Heart right ventricle (tissue), 16 donors: ENCODE data around the gene MME. TPM values are rescaled to one million over a fixed set of nuclear protein-coding genes. Genes with fewer than 3 reads are reported as not detected.

Experiments used
- ATAC-seq, 8 donors: fragments of 200-7000 bp; cut with Tn5 transposase; one replicate each; pipeline ENCODE4 v1.9.1; 2020; ENCODE audit warnings: mild to moderate bottlenecking in 8 of 8, moderate library complexity in 8 of 8, moderate number of reproducible peaks in 1 of 8
- DNase-seq, 2 donors: peaks; one replicate each; pipeline ENCODE4 v3.0.0-alpha.2; 2020
- H3K27ac ChIP-seq, 10 donors: fragments of 200-600 bp; sonication (generic) in 2 of 10; one replicate each; pipeline versions ENCODE4 v1.5.0 to v1.8.0; 2020 to 2022; ENCODE audit warnings: mild to moderate bottlenecking in 3 of 10
- H3K27me3 ChIP-seq, 7 donors: fragments of 200-600 bp; one replicate each; pipeline ENCODE4 v1.8.0; 2021 to 2022; ENCODE audit warnings: mild to moderate bottlenecking in 2 of 7
- H3K36me3 ChIP-seq, 9 donors: fragments of 200-600 bp; sonication (generic) in 1 of 9; one replicate each; pipeline versions ENCODE4 v1.5.0 to v1.8.0; 2020 to 2022; ENCODE audit warnings: mild to moderate bottlenecking in 2 of 9
- H3K4me1 ChIP-seq, 9 donors: fragments of 200-600 bp; sonication (generic) in 1 of 9; one replicate each; pipeline versions ENCODE4 v1.5.0 to v1.8.0; 2020 to 2022; ENCODE audit warnings: mild to moderate bottlenecking in 4 of 9
- H3K4me3 ChIP-seq, 10 donors: fragments of 200-600 bp; sonication (generic) in 2 of 10; one replicate each; pipeline versions ENCODE4 v1.5.0 to v1.8.0; 2020 to 2022; ENCODE audit warnings: mild to moderate bottlenecking in 7 of 10, moderate library complexity in 2 of 10
- H3K9me3 ChIP-seq, 11 donors: fragments of 200-600 bp in 10 of 11; sonication (generic) in 2 of 11; one replicate each; pipeline versions ENCODE4 v1.5.0 to v1.8.0; 2013 to 2022; ENCODE audit warnings: mild to moderate bottlenecking in 2 of 11, control low read depth in 1 of 11, moderate library complexity in 1 of 11
- CTCF ChIP-seq, 9 donors: fragments of 200-600 bp; sonication (generic) in 2 of 9; IDR thresholded peaks; one replicate each; pipeline versions ENCODE4 v1.5.0 to v1.8.0; 2021 to 2022; ENCODE audit warnings: antibody characterized with exemption in 9 of 9, mild to moderate bottlenecking in 5 of 9, moderate library complexity in 1 of 9
- WGBS, 2 donors: extraction: QIAGEN DNeasy Blood & Tissue Kit; methylation state at CpG; one replicate each; pipeline ENCODE4 v1.1.7; 2013; ENCODE audit warnings: inconsistent platforms in 1 of 2; 5-methylcytosine and 5-hydroxymethylcytosine counted together
- intact Hi-C, 10 donors: fragments of 100-400 bp; cut with DNase I; formaldehyde crosslinking; loops; one replicate each; pipeline versions ENCODE4 v1.11.1 to v1.14.2; 2022
- polyA plus RNA-seq, 2 donors: library from polyadenylated mRNA; stranded (reverse); fragments of 200-250 nt; gene quantifications; one replicate each; pipeline ENCODE4 v1.2.3, GENCODE V29; 2013
- total RNA-seq, 10 donors: library from RNA; stranded (reverse); fragmentation: NEBNext Ultra II Directional in 3 of 10; extraction: Animal tissue kit (Norgen Biotek cat#: 25700) in 3 of 10; gene quantifications; one replicate each; pipeline versions ENCODE4 v1.2.1 to v1.2.4, GENCODE V29; 2021 to 2023
- donor health status: Arrhythmogenic right ventricular cardiomyopathy.
- donor health status: ischemic (EF 13 %, LVEDD 7.1; RV severe dilation, severe dysfunction).
- donor health status: healthy with polysubstance abuse.
- donor health status: DM: no; HTN: yes; CAD: no.
- donor health status: DM: no; HTN: no; CAD: no.
- donor health status: ischemic (EF 25% LVEDD 6.9; RV normal size, moderate dysfunction).
- donor health status: ischemic (EF 25% LVEDD 5.7; RV mildly dilated, moderate dysfunction).
- donor health status: healthy.
- donor health status: DM: yes; HTN: yes; CAD: no.
- donor health status: Ischemic cardiomyopathy.
- donor health status: ischemic (EF 35%, LVEDD 5.7; RV mildly dilated, moderate dysfunction).
- donor health status: nonischemic (EF 11% LVEDD 7.7; RV severe dilation, severe dysfunction).
- donor health status: DM: yes; HTN: yes; CAD: no.
- donor health status: PGD.
- donor health status: ischemic (EF 29% LVEDD 5.4; RV normal size, mild dysfunction).
- donor health status: nonischemic (EF 23%, LVEDD 6.1; RV moderate dilation, normal function).

The MME gene
- total and polyA plus RNA-seq, 12 donors: 1.8 to 10.5 (median 6.1) TPM

- WGBS, 2 donors: 46 to 60% methylated on average over 8 of the region's 8 CpGs
- intact Hi-C loops: no loop called here
- peak in 4 of 8 donors; percentile 41 to 90 (median 74) for ATAC-seq
Measured at GRCh38 chr3:155070932-155071387, 9.2 kb upstream of the MME start.

GRCh38 chr3:155075200-155075599, 4.9 kb upstream of the MME start:
- Histone ChIP-seq H3K27me3 (peaks cover 0 to 33% (median 29%) of the 10 kb centered on the region in 7 donors), H3K4me1 (peaks cover 0 to 20% (median 15%) of the 10 kb centered on the region in 9 donors), H3K36me3 (no peaks in the 10 kb centered on the region), H3K4me3 (no peak overlapping the region), H3K27ac (no peak overlapping the region), H3K9me3 (peaks cover 0 to 23% (median 9%) of the 10 kb centered on the region in 11 donors)
- intact Hi-C loops: no loop called here
- TF ChIP-seq CTCF (IDR thresholded peaks at IDR 0.05): no peak
- ATAC-seq (no peak), DNase-seq (no peak)

More at GRCh38 chr3:155070932-155071387, 9.2 kb upstream of the MME start:
- Histone ChIP-seq H3K27me3 (no peaks in the 10 kb centered on the region), H3K36me3 (no peaks in the 10 kb centered on the region), H3K27ac (peak overlapping the region in 2 of 10 donors; percentile 9 to 24), H3K9me3 (peaks cover 0 to 18% (median 9%) of the 10 kb centered on the region in 11 donors), H3K4me1 (peaks cover 0 to 7% (median 0%) of the 10 kb centered on the region in 9 donors), H3K4me3 (no peak overlapping the region)
- TF ChIP-seq CTCF (IDR thresholded peaks at IDR 0.05): no peak
- no peak for DNase-seq

GRCh38 chr3:155076888-155077287, 3.2 kb upstream of the MME start:
- intact Hi-C loops: no loop called here
- TF ChIP-seq CTCF (IDR thresholded peaks at IDR 0.05): no peak
- 87 to 91% methylated on average over 4 of the region's 4 CpGs for WGBS, 2 donors

GRCh38 chr3:155078711-155079467, 1.2 kb upstream of the MME start:
- DNase-seq: no peak
- peaks cover 0 to 51% (median 40%) of the 10 kb centered on the region in 7 donors for H3K27me3 ChIP-seq
- 5 to 6% methylated on average over 18 of the region's 18 CpGs for WGBS, 2 donors
- H3K4me3 ChIP-seq: peak overlapping the region; percentile 39 to 74 (median 60)
- TF ChIP-seq CTCF (IDR thresholded peaks at IDR 0.05): no peak
- peaks cover 0 to 23% (median 9%) of the 10 kb centered on the region in 11 donors for H3K9me3 ChIP-seq
- peak in 2 of 8 donors; percentile 7 to 15 for ATAC-seq
- H3K27ac ChIP-seq: peak overlapping the region in 3 of 10 donors; percentile 27 to 55 (median 41)
- H3K36me3 ChIP-seq: no peaks in the 10 kb centered on the region
- peaks cover 0 to 24% (median 16%) of the 10 kb centered on the region in 9 donors for H3K4me1 ChIP-seq
- intact Hi-C loops: no loop called here

More at GRCh38 chr3:155076888-155077287, 3.2 kb upstream of the MME start:
- H3K9me3 ChIP-seq: peaks cover 0 to 23% (median 9%) of the 10 kb centered on the region in 11 donors
- H3K27ac ChIP-seq: no peak overlapping the region
- peaks cover 0 to 50% (median 38%) of the 10 kb centered on the region in 7 donors for H3K27me3 ChIP-seq
- H3K4me3 ChIP-seq: no peak overlapping the region
- peaks cover 0 to 24% (median 16%) of the 10 kb centered on the region in 9 donors for H3K4me1 ChIP-seq
- DNase-seq (no peak), ATAC-seq (no peak)
- H3K36me3 ChIP-seq: no peaks in the 10 kb centered on the region
